SK-N-SH (cell line): Measurements from ENCODE around the gene CDX1. TPM values are rescaled to one million over a fixed set of nuclear protein-coding genes. Genes with fewer than 3 reads are reported as not detected.

ENCODE experiments used
- CTCF ChIA-PET: fragments of 300-600, 350-600 bp; formaldehyde crosslinking; extraction: SDS; loops from one replicate; lab custom pipeline; 2021; lab: Yijun Ruan, JAX
- POLR2A ChIA-PET: fragments of 350-600 bp; sonication (Branson Sonifier 250); formaldehyde crosslinking; extraction: SDS; loops from one replicate; lab custom pipeline; 2020; ENCODE audit warnings: antibody characterized with exemption, inconsistent platforms; lab: Yijun Ruan, JAX
- DNase-seq: peaks from one replicate; pipeline ENCODE4 v3.0.0; 2012
- H2AFZ ChIP-seq: fragments of 200-600 bp; sonication (generic); 2 replicates; pipeline ENCODE4 v1.8.1; 2016; ENCODE audit warnings: antibody characterized with exemption, mild to moderate bottlenecking, low read depth
- H3F3A ChIP-seq: fragments of 200-600 bp; sonication (generic); replicated peaks from 2 replicates; pipeline ENCODE3; 2016; ENCODE audit warnings: antibody characterized with exemption, mild to moderate bottlenecking; ENCODE audit not compliant: insufficient read depth
- H3K27ac ChIP-seq, 2 experiments: fragments of 200-500 bp in 1 of 2; fragments of 200-600 bp in 1 of 2; sonication (Bioruptor generic) in 1 of 2; sonication (generic), shearing (Covaris generic) in 1 of 2; 2 replicates each; pipeline versions ENCODE4 v1.5.1 to v1.6.1; 2014 to 2016; ENCODE audit warnings: low read depth in 2 of 2, inconsistent platforms in 1 of 2, low read length in 1 of 2, mild to moderate bottlenecking in 1 of 2, mixed read lengths in 1 of 2
- H3K27me3 ChIP-seq: fragments of 200-600 bp; sonication (generic), shearing (Covaris generic); 2 replicates; pipeline ENCODE4 v1.6.1; 2016; ENCODE audit warnings: mixed run types; ENCODE audit not compliant: insufficient read depth
- H3K36me3 ChIP-seq, 2 experiments: fragments of 200-500 bp in 1 of 2; fragments of 200-600 bp in 1 of 2; sonication (Bioruptor generic) in 1 of 2; sonication (generic) in 1 of 2; replicated peaks in 1 of 2; 2 replicates each; pipeline versions ENCODE3 to v1.5.1; 2014 to 2016; ENCODE audit warnings: low read length in 1 of 2, mild to moderate bottlenecking in 1 of 2; ENCODE audit not compliant: insufficient read depth in 2 of 2, control insufficient read depth in 1 of 2
- H3K4me1 ChIP-seq, 2 experiments: fragments of 200-500 bp in 1 of 2; fragments of 200-600 bp in 1 of 2; sonication (Bioruptor generic) in 1 of 2; sonication (generic), shearing (Covaris generic) in 1 of 2; 2 replicates each; pipeline versions ENCODE4 v1.5.1 to v1.6.1; 2014 to 2016; ENCODE audit warnings: low read depth in 1 of 2, low read length in 1 of 2, mixed run types in 1 of 2; ENCODE audit not compliant: insufficient read depth in 2 of 2, control insufficient read depth in 1 of 2
- H3K4me2 ChIP-seq: fragments of 200-600 bp; sonication (generic), shearing (Covaris generic); 2 replicates; pipeline ENCODE4 v1.6.1; 2017; ENCODE audit warnings: mixed run types
- H3K4me3 ChIP-seq, 2 experiments: fragments of 200-500 bp in 1 of 2; fragments of 200-600 bp in 1 of 2; sonication (Bioruptor generic) in 1 of 2; sonication (generic), shearing (Covaris generic) in 1 of 2; 2 replicates each; pipeline versions ENCODE4 v1.5.1 to v1.8.1; 2014 to 2016; ENCODE audit warnings: low read depth in 2 of 2, inconsistent platforms in 1 of 2, low read length in 1 of 2, mild to moderate bottlenecking in 1 of 2, mixed read lengths in 1 of 2, moderate library complexity in 1 of 2
- H3K79me2 ChIP-seq: fragments of 200-600 bp; sonication (generic); 2 replicates; pipeline ENCODE4 v1.8.1; 2017; ENCODE audit warnings: mild to moderate bottlenecking; ENCODE audit not compliant: insufficient read depth
- H3K9ac ChIP-seq: fragments of 200-600 bp; sonication (generic); 2 replicates; pipeline ENCODE4 v1.6.1; 2017; ENCODE audit warnings: mixed run types
- H3K9me2 ChIP-seq: fragments of 200-600 bp; sonication (generic); 2 replicates; pipeline ENCODE4 v1.6.1; 2017; ENCODE audit warnings: mixed run types
- H3K9me3 ChIP-seq: fragments of 200-600 bp; sonication (generic); 2 replicates; pipeline ENCODE4 v1.6.1; 2017; ENCODE audit warnings: mixed run types, mild to moderate bottlenecking, moderate library complexity
- H4K20me1 ChIP-seq: fragments of 200-600 bp; sonication (generic); 2 replicates; pipeline ENCODE4 v1.6.1; 2017; ENCODE audit warnings: mild to moderate bottlenecking, mixed run types; ENCODE audit not compliant: insufficient read depth
- CHD2 ChIP-seq: fragments of 150-350 bp; IDR thresholded peaks from 2 replicates; pipeline ENCODE4 v1.6.1; 2018; ENCODE audit warnings: low read length; ENCODE audit not compliant: partially characterized antibody
- EP300 ChIP-seq, 2 experiments: IDR thresholded peaks; 2 replicates each; pipeline versions ENCODE4 v1.4.0 to v1.6.1; 2012; ENCODE audit warnings: borderline replicate concordance in 1 of 2, low read depth in 1 of 2, low read length in 1 of 2
- EZH2phosphoT487 ChIP-seq: fragments of 200-600 bp; sonication (generic); IDR thresholded peaks from 2 replicates; pipeline ENCODE4 v1.6.1; 2017; ENCODE audit warnings: low read depth, mixed run types, mild to moderate bottlenecking, antibody characterized with exemption, moderate library complexity, borderline replicate concordance
- FOXM1 ChIP-seq: IDR thresholded peaks from 2 replicates; pipeline ENCODE4 v1.4.0; 2012; ENCODE audit warnings: low read depth, mild to moderate bottlenecking
- NFIC ChIP-seq: IDR thresholded peaks from 2 replicates; pipeline ENCODE4 v1.4.0; 2012; ENCODE audit warnings: borderline replicate concordance
- NRF1 ChIP-seq: IDR thresholded peaks from 2 replicates; pipeline ENCODE4 v1.6.1; 2012; ENCODE audit warnings: low read depth, mild to moderate bottlenecking, low read length
- POLR2AphosphoS5 ChIP-seq: IDR thresholded peaks from 2 replicates; pipeline ENCODE4 v1.6.1; 2012; ENCODE audit warnings: low read depth, low read length
- RCOR1 ChIP-seq: fragments of 150-350 bp; IDR thresholded peaks from 2 replicates; pipeline ENCODE4 v1.6.1; 2017; ENCODE audit warnings: antibody characterized with exemption, low read length
- SIN3A ChIP-seq: IDR thresholded peaks from 2 replicates; pipeline ENCODE4 v1.6.1; 2012; ENCODE audit warnings: low read depth, mild to moderate bottlenecking, low read length, moderate library complexity, borderline replicate concordance
- SMC3 ChIP-seq: IDR thresholded peaks from 2 replicates; pipeline ENCODE4 v1.6.1; 2012; ENCODE audit warnings: low read depth, low read length, improper control_type of control experiment
- WGBS: methylation state at CpG from one replicate; pipeline ENCODE4 v1.1.6; 2017; ENCODE audit warnings: low lambda C conversion rate; 5-methylcytosine and 5-hydroxymethylcytosine counted together
- polyA plus RNA-seq, 3 experiments: library from polyadenylated mRNA; depleted of rRNA; stranded (reverse); fragments of >200 nt; gene quantifications; 2 replicates each; pipeline ENCODE4 v1.2.3, GENCODE V29; 2012
- TF ChIP-seq, protein P1 (sequence below): IDR thresholded peaks from 2 replicates; pipeline ENCODE4 v1.6.1; 2012; ENCODE audit warnings: mild to moderate bottlenecking, low read depth, low read length, moderate library complexity
- TF ChIP-seq, protein P2 (sequence below): fragments of 150-350 bp; IDR thresholded peaks from 2 replicates; pipeline ENCODE4 v1.6.1; 2017; ENCODE audit warnings: antibody characterized with exemption, low read length, low read depth, borderline replicate concordance
- TF ChIP-seq, protein P3 (sequence below): IDR thresholded peaks from 2 replicates; pipeline ENCODE4 v1.4.0; 2012; ENCODE audit warnings: low read depth

Gene CDX1
- polyA plus RNA-seq, 1 of the 3 experiments (the other 2 are of a cell fraction): 0.23 TPM

DNA sequence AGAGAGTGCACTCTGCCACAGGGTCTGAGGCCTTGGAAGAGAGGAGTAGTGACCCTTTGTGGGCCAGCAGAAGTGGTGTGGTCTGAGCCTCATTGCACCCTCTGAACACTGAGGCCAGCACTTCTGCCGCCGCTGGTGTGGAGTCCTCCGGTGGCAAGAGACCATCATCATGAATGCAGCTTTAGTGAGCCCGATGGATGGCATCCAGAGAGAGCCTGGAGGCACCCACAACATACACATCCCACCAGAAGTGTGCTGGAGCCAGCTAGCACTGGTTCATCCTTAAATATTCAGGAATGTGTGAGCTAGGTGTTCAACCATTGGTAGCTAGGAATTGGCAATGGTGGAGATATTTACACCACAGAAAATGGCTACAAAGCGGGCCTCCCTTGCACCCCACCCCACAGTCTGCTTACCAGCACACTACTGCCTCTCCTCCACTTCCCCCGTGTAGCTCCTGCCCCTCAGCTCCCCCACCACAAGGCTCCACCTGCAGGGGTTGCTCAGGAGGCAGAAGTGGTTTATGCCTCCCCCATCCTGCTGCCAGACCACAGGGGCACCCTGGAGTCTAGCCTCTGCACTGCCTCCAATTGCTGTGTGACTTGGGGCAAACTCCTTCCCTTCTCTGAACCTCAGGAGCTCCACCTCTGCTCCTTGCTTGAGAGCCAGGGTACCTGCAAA is 39.7 kb downstream of the CDX1 start:
- ChIA-PET POLR2A (no interaction called here), CTCF (interaction anchor here (1.0 to 2.7 kb wide), 6 partner anchors 12 to 76 kb away, joined by 3 to 16 read pairs (median 6); partner anchors contain the start of gene SLC6A7)
- no peak overlapping the region for H3K9ac ChIP-seq
- H3K9me2 ChIP-seq: no peaks in the 10 kb centered on the region
- 74% methylated on average over 5 of the region's 6 CpGs for WGBS
- H3K4me2 ChIP-seq: no peak overlapping the region
- DNase-seq: no peak
- no peaks in the 10 kb centered on the region for H3F3A ChIP-seq
- H3K27ac ChIP-seq: no peak overlapping the region
- H3K9me3 ChIP-seq: no peaks in the 10 kb centered on the region
- no peaks in the 10 kb centered on the region; the same call in 1 of the 2 replicates for H3K27me3 ChIP-seq
- H3K4me3 ChIP-seq: no peak overlapping the region
- H3K79me2 ChIP-seq: no peaks in the 10 kb centered on the region
- H3K36me3 ChIP-seq: no peaks in the 10 kb centered on the region
- no peak overlapping the region for H2AFZ ChIP-seq
- TF ChIP-seq EP300 (IDR thresholded peaks at IDR 0.05; ENCODE audit: borderline replicate concordance in 1 of 2, low read depth in 1 of 2, low read length in 1 of 2) (no peak), RCOR1 (no peak), FOXM1 (no peak), SIN3A (no peak), SMC3 (no peak), NFIC (no peak), CHD2 (no peak), NRF1 (no peak), EZH2phosphoT487 (no peak), POLR2AphosphoS5 (no peak)
- TF ChIP-seq, protein P1, sequence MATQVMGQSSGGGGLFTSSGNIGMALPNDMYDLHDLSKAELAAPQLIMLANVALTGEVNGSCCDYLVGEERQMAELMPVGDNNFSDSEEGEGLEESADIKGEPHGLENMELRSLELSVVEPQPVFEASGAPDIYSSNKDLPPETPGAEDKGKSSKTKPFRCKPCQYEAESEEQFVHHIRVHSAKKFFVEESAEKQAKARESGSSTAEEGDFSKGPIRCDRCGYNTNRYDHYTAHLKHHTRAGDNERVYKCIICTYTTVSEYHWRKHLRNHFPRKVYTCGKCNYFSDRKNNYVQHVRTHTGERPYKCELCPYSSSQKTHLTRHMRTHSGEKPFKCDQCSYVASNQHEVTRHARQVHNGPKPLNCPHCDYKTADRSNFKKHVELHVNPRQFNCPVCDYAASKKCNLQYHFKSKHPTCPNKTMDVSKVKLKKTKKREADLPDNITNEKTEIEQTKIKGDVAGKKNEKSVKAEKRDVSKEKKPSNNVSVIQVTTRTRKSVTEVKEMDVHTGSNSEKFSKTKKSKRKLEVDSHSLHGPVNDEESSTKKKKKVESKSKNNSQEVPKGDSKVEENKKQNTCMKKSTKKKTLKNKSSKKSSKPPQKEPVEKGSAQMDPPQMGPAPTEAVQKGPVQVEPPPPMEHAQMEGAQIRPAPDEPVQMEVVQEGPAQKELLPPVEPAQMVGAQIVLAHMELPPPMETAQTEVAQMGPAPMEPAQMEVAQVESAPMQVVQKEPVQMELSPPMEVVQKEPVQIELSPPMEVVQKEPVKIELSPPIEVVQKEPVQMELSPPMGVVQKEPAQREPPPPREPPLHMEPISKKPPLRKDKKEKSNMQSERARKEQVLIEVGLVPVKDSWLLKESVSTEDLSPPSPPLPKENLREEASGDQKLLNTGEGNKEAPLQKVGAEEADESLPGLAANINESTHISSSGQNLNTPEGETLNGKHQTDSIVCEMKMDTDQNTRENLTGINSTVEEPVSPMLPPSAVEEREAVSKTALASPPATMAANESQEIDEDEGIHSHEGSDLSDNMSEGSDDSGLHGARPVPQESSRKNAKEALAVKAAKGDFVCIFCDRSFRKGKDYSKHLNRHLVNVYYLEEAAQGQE: no peak
- TF ChIP-seq, protein P2, sequence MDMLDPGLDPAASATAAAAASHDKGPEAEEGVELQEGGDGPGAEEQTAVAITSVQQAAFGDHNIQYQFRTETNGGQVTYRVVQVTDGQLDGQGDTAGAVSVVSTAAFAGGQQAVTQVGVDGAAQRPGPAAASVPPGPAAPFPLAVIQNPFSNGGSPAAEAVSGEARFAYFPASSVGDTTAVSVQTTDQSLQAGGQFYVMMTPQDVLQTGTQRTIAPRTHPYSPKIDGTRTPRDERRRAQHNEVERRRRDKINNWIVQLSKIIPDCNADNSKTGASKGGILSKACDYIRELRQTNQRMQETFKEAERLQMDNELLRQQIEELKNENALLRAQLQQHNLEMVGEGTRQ: no peak
- TF ChIP-seq, protein P3, sequence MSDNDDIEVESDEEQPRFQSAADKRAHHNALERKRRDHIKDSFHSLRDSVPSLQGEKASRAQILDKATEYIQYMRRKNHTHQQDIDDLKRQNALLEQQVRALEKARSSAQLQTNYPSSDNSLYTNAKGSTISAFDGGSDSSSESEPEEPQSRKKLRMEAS: no peak
- 0 out of 4 replicates have a peak, but pooled peaks cover 0 to 4% of the 10 kb centered on the region in 2 experiments for H3K4me1 ChIP-seq
- no peaks in the 10 kb centered on the region for H4K20me1 ChIP-seq
